ENCODE measurements around the gene ATP6V1G2. TPM values are rescaled to one million over a fixed set of nuclear protein-coding genes. Genes with fewer than 3 reads are reported as not detected.

Gene ATP6V1G2
- total and polyA plus RNA-seq, 8 donors, result 0.16 to 2.1 (median 0.50) TPM

DNA sequence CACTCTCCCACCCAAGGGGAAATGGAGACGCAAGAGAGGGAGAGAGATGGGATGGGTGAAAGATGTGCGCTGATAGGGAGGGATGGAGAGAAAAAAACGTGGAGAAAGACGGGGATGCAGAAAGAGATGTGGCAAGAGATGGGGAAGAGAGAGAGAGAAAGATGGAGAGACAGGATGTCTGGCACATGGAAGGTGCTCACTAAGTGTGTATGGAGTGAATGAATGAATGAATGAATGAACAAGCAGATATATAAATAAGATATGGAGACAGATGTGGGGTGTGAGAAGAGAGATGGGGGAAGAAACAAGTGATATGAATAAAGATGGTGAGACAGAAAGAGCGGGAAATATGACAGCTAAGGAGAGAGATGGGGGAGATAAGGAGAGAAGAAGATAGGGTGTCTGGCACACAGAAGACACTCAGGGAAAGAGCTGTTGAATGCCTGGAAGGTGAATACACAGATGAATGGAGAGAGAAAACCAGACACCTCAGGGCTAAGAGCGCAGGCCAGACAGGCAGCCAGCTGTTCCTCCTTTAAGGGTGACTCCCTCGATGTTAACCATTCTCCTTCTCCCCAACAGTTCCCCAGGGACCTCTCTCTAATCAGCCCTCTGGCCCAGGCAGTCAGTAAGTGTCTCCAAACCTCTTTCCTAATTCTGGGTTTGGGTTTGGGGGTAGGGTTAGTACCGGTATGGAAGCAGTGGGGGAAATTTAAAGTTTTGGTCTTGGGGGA, 29.7 kb upstream of the ATP6V1G2 start:
- intact Hi-C loops (cut with DNase I), result no loop called here
- H3K27me3 ChIP-seq, result no peaks in the 10 kb centered on the region
- TF ChIP-seq, protein P1, sequence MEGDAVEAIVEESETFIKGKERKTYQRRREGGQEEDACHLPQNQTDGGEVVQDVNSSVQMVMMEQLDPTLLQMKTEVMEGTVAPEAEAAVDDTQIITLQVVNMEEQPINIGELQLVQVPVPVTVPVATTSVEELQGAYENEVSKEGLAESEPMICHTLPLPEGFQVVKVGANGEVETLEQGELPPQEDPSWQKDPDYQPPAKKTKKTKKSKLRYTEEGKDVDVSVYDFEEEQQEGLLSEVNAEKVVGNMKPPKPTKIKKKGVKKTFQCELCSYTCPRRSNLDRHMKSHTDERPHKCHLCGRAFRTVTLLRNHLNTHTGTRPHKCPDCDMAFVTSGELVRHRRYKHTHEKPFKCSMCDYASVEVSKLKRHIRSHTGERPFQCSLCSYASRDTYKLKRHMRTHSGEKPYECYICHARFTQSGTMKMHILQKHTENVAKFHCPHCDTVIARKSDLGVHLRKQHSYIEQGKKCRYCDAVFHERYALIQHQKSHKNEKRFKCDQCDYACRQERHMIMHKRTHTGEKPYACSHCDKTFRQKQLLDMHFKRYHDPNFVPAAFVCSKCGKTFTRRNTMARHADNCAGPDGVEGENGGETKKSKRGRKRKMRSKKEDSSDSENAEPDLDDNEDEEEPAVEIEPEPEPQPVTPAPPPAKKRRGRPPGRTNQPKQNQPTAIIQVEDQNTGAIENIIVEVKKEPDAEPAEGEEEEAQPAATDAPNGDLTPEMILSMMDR (IDR thresholded peaks at IDR 0.05), result no peak
- no peaks in the 10 kb centered on the region for H3K36me3 ChIP-seq
- DNase-seq, result no peak
- peak overlapping the region in 1 of 4 donors; percentile 22 for H3K4me3 ChIP-seq
- no peaks in the 10 kb centered on the region for H3K9me3 ChIP-seq
- H3K27ac ChIP-seq, result no peak overlapping the region
- 71 to 80% methylated on average over 8 of the region's 8 CpGs for WGBS, 2 donors
- ATAC-seq, result no peak
- no peak for FAIRE-seq
- peaks cover 0 to 14% (median 5%) of the 10 kb centered on the region in 3 donors for H3K4me1 ChIP-seq

DNA sequence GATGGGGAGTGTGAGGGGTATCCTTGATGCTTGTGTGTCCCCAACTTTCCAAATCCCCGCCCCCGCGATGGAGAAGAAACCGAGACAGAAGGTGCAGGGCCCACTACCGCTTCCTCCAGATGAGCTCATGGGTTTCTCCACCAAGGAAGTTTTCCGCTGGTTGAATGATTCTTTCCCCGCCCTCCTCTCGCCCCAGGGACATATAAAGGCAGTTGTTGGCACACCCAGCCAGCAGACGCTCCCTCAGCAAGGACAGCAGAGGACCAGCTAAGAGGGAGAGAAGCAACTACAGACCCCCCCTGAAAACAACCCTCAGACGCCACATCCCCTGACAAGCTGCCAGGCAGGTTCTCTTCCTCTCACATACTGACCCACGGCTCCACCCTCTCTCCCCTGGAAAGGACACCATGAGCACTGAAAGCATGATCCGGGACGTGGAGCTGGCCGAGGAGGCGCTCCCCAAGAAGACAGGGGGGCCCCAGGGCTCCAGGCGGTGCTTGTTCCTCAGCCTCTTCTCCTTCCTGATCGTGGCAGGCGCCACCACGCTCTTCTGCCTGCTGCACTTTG, 29.0 kb upstream of the ATP6V1G2 start, which contains the start of gene TNF:
Gene TNF, plus strand, starts transcription at position 231 of the 567 bp plus-strand sequence. Its CDS starts 177 bp downstream, at position 408.
- no peaks in the 10 kb centered on the region for H3K27me3 ChIP-seq
- DNase-seq (peak in 2 of 6 donors; percentile 33 to 47), ATAC-seq (peak in 2 of 4 donors; percentile 26 to 60), FAIRE-seq (no peak)
- intact Hi-C loops (cut with DNase I), result no loop called here
- no peaks in the 10 kb centered on the region for H3K36me3 ChIP-seq
- 62 to 72% methylated on average over 18 to 19 of the region's 19 CpGs for WGBS, 2 donors
- H3K9me3 ChIP-seq, result no peaks in the 10 kb centered on the region
- H3K4me1 ChIP-seq, result peaks cover 0 to 11% (median 5%) of the 10 kb centered on the region in 3 donors
- no peak within 1 kb of the TSS for H3K27ac ChIP-seq
- TF ChIP-seq, protein P1 (IDR thresholded peaks at IDR 0.05), result no peak
- H3K4me3 ChIP-seq, result peak within 1 kb of the TSS in 1 of 4 donors; percentile 22

DNA sequence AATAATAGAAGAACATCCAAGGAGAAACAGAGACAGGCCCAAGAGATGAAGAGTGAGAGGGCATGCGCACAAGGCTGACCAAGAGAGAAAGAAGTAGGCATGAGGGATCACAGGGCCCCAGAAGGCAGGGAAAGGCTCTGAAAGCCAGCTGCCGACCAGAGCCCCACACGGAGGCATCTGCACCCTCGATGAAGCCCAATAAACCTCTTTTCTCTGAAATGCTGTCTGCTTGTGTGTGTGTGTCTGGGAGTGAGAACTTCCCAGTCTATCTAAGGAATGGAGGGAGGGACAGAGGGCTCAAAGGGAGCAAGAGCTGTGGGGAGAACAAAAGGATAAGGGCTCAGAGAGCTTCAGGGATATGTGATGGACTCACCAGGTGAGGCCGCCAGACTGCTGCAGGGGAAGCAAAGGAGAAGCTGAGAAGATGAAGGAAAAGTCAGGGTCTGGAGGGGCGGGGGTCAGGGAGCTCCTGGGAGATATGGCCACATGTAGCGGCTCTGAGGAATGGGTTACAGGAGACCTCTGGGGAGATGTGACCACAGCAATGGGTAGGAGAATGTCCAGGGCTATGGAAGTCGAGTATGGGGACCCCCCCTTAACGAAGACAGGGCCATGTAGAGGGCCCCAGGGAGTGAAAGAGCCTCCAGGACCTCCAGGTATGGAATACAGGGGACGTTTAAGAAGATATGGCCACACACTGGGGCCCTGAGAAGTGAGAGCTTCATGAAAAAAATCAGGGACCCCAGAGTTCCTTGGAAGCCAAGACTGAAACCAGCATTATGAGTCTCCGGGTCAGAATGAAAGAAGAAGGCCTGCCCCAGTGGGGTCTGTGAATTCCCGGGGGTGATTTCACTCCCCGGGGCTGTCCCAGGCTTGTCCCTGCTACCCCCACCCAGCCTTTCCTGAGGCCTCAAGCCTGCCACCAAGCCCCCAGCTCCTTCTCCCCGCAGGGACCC, 28.0 kb upstream of the ATP6V1G2 start:
- 64 to 76% methylated on average over 14 of the region's 14 CpGs for WGBS, 2 donors
- FAIRE-seq, result no peak
- intact Hi-C loops (cut with DNase I), result no loop called here

DNA sequence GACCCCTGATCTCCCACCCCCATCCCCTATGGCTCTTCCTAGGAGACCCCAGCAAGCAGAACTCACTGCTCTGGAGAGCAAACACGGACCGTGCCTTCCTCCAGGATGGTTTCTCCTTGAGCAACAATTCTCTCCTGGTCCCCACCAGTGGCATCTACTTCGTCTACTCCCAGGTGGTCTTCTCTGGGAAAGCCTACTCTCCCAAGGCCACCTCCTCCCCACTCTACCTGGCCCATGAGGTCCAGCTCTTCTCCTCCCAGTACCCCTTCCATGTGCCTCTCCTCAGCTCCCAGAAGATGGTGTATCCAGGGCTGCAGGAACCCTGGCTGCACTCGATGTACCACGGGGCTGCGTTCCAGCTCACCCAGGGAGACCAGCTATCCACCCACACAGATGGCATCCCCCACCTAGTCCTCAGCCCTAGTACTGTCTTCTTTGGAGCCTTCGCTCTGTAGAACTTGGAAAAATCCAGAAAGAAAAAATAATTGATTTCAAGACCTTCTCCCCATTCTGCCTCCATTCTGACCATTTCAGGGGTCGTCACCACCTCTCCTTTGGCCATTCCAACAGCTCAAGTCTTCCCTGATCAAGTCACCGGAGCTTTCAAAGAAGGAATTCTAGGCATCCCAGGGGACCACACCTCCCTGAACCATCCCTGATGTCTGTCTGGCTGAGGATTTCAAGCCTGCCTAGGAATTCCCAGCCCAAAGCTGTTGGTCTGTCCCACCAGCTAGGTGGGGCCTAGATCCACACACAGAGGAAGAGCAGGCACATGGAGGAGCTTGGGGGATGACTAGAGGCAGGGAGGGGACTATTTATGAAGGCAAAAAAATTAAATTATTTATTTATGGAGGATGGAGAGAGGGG, 27.1 kb upstream of the ATP6V1G2 start:
- Histone ChIP-seq H3K4me1 (peaks cover 0 to 6% (median 0%) of the 10 kb centered on the region in 3 donors), H3K27ac (no peak overlapping the region), H3K4me3 (no peak overlapping the region), H3K36me3 (no peaks in the 10 kb centered on the region), H3K27me3 (no peaks in the 10 kb centered on the region), H3K9me3 (no peaks in the 10 kb centered on the region)
- TF ChIP-seq, protein P1 (IDR thresholded peaks at IDR 0.05), result no peak
- intact Hi-C loops (cut with DNase I), result no loop called here
- FAIRE-seq, result no peak
- no peak for ATAC-seq
- DNase-seq, result peak in 1 of 6 donors; percentile 15
- 67 to 70% methylated on average over 9 of the region's 9 CpGs for WGBS, 2 donors

More for the DNA sequence above, 28.0 kb upstream of the ATP6V1G2 start:
- no peaks in the 10 kb centered on the region for H3K27me3 ChIP-seq
- no peak for ATAC-seq
- TF ChIP-seq, protein P1 (IDR thresholded peaks at IDR 0.05), result no peak
- H3K4me3 ChIP-seq, result no peak overlapping the region
- no peak overlapping the region for H3K27ac ChIP-seq
- H3K36me3 ChIP-seq, result no peaks in the 10 kb centered on the region
- H3K9me3 ChIP-seq, result no peaks in the 10 kb centered on the region
- peaks cover 0 to 9% (median 5%) of the 10 kb centered on the region in 3 donors for H3K4me1 ChIP-seq
- DNase-seq, result peak in 1 of 6 donors; percentile 22

All from pancreas (tissue), 10 donors.